ENCODE measurements around the gene ADCY10.

ADCY10 gene

GRCh38 chr1:167861664-167862381 lies 52.1 kb downstream of the ADCY10 start:
- DNase-seq (ENCODE audit: extremely low read depth, low read depth), result no peak
- TF ChIP-seq CTCF (IDR thresholded peaks at IDR 0.05; ENCODE audit: low read depth, low read length), result no peak

- no peak for DNase-seq (ENCODE audit: extremely low read depth, low read depth)
- no peak for TF ChIP-seq CTCF (IDR thresholded peaks at IDR 0.05; ENCODE audit: low read depth, low read length)
Measured at GRCh38 chr1:167860231-167860923, 53.6 kb downstream of the ADCY10 start.

GRCh38 chr1:167856711-167857418 lies 57.1 kb downstream of the ADCY10 start:
- DNase-seq (ENCODE audit: extremely low read depth, low read depth), result no peak
- no peak for TF ChIP-seq CTCF (IDR thresholded peaks at IDR 0.05; ENCODE audit: low read depth, low read length)

- TF ChIP-seq CTCF (IDR thresholded peaks at IDR 0.05; ENCODE audit: low read depth, low read length), result no peak
- DNase-seq (ENCODE audit: extremely low read depth, low read depth), result no peak
Measured at GRCh38 chr1:167854184-167854583, 59.8 kb downstream of the ADCY10 start.

- no peak for TF ChIP-seq CTCF (IDR thresholded peaks at IDR 0.05; ENCODE audit: low read depth, low read length)
- DNase-seq (ENCODE audit: extremely low read depth, low read depth), result no peak
Measured at GRCh38 chr1:167849666-167850065, 64.3 kb downstream of the ADCY10 start.

GRCh38 chr1:167842872-167843271 lies 71.1 kb downstream of the ADCY10 start:
- no peak for DNase-seq (ENCODE audit: extremely low read depth, low read depth)
- TF ChIP-seq CTCF (IDR thresholded peaks at IDR 0.05; ENCODE audit: low read depth, low read length), result no peak

- TF ChIP-seq CTCF (IDR thresholded peaks at IDR 0.05; ENCODE audit: low read depth, low read length), result no peak
- no peak for DNase-seq (ENCODE audit: extremely low read depth, low read depth)
Measured at GRCh38 chr1:167841530-167841929, 72.4 kb downstream of the ADCY10 start.
